Fibroblast of gingiva (primary cell): Measurements from ENCODE around the gene DNAJB6.
A peak's percentile ranks its signal among the peaks of the same experiment; 100 is the strongest.
"Not testable (repeated sequence)": the region's sequence is repeated elsewhere in the genome, so short reads cannot be mapped to it uniquely, and the experiment has no call there.

Experiments used
- DNase-seq: peaks from one replicate; pipeline ENCODE4 v3.0.0-alpha.2; 2011; ENCODE audit warnings: low read depth

DNAJB6 gene

GRCh38 chr7:157323401-157323800 lies 13.4 kb upstream of the DNAJB6 start:
- no peak for DNase-seq

DNA sequence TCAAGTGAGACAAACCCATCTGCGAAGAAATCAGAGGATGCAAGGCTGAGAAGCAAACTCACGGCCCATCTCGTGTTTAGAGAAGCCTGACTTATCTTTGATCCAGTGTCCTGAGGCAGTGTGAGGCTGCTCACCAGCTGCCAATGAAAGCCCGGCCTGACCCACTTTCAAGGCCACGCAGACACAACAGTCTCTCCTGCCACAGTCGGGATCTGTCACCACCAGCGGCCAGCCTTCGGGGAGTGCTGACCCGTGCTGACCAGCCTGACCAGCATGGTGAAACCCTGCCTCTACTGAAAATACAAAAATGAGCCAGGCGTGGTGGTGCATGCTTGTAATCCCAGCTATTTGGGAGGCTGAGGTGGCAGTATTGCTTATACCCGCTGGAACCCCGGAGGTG lies 7.4 kb upstream of the DNAJB6 start:
- DNase-seq = no peak

GRCh38 chr7:157330567-157330966 lies 6.2 kb upstream of the DNAJB6 start:
- DNase-seq = not testable (repeated sequence)

DNA sequence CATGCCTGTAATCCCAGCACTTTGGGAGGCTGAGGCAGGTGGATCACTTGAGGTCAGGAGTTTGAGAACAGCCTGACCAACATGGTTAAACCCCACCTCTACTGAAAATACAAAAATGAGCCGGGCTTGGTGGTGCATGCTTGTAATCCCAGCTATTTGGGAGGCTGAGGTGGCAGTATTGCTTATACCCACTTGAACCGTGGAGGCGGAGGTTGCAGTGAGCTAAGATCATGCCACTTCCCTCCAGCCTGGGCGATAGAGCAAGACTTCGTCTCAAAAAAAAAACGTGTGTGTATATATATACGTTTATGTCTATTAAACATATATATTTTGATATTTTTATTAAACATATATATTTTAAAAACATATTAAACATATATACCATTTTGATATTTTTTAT lies 5.8 kb upstream of the DNAJB6 start:
- DNase-seq = not testable (repeated sequence)

DNA sequence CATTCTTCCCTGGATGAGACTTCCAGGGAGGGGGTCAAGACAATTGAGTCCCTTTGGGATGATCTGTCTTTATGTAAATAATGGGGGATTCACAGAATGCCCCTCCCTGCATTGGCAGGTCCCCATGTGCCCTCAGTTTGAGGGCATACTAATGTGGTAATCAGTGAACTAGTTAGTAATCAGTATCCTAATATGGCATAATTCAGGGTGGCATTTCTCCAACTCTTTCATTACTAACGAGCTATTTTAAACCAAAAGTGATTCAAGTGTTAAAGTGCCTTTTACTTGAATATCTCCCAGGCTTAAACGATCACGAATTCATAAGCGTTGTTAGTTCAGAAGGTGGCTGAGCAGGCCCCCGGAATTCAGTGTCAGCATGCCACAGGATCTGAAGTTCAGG lies 1.6 kb upstream of the DNAJB6 start:
- DNase-seq = no peak

GRCh38 chr7:157335991-157336382 lies 817 bp upstream of the DNAJB6 start:
- DNase-seq = no peak

DNA sequence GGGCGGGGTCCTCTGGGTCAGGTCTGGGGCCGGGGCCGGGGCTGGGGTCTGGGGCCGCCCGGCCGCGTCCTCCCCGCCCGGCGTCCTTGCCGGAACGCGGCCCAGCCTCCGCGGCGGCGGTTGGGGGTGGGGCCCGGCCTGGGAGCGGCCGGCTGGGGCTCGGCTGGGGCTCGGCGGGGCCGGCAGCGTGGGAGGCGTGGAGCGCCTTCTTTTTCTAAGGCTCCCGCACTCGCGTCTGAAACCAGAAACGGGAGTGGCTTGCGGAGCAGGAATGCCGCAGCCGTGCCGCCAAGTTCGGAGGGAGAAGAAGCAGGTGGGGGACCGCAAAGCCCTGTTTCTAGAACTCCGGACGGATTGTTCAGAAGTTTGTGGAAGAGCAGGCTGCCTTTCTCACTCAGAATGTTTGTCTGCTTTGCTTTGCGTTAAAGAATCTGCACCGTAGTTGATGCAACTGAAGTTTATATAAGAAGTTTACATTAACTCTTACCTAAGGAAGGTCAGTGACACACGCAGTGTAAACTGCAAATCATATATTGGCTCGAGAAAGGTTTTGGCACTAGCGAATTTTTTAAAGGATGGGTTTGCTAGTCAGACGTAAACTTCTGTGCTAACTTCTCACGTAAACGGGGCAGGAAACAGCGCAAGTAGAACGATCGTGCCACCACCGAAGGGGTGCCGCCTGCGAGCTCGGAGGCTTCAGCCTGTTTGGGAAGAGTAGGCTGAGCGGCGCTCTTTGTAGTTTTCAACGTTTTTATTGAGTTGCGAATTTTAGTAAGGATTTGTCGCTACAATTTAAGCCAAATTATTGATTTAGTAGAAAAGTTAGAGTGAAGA lies 729 bp downstream of the DNAJB6 start:
- peak; percentile 51 for DNase-seq

DNA sequence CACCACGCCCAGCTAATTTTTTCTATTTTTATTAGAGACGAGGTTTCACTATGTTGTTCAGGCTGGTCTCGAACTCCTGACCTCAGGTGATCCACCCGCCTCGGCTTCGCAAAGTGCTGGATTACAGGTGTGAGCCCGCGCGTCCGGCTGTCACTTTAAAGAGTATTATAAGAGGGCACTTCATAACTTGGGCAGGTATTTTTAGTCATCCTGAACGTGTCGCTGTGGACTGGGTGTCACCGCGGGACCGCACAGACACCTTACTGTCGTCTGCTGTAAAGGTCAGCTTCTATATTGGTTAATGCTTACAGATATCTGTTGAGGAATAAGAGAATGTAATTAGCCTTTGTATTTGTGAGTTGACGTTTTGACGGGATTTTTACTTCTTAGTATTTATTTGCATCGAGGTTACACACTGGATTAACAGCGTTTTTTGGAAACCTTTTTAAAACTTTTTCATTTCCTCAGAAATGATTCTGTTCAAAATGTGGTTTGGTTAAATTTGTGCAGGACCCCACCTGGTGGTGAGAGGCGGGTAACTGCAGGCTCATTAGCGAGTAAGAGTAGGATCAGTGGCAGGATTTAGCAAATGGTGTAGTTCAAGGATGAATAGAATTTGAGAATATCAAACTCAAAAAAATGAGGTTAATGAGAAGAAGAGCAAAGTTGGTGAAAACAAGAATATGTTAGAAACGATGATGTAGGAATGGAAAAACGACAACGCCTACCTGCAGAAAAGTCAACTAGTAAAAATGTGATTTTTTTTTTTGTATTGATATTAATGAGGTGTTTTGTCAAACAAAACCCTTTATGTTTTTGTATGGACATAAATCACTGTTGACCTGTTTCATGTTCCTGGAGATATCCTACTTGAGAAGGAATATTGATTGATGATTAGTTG lies 3.2 kb downstream of the DNAJB6 start:
- DNase-seq = peak; percentile 55

- DNase-seq = peak; percentile 73
Observed at GRCh38 chr7:157347217-157347904, 10.6 kb downstream of the DNAJB6 start.

DNA sequence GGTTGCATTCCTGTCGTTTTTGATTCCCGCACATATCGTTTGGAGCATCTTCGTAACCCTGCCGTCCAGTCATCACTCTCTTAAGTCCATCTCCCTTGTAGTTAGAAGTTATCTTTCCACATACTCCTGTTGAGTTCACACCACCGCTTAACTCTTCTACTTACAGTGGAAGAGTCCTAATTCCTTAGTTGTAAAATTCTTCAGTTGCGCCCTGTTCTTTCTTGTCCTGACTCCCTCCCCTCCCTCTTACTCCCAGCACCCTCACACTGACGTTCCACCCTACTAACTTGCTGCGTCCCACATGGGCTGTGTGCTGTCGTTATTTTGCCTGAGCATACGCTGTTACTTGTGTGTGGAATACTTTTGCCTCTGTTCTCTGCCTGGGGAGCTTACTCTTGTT lies 11.7 kb downstream of the DNAJB6 start:
- no peak for DNase-seq

DNA sequence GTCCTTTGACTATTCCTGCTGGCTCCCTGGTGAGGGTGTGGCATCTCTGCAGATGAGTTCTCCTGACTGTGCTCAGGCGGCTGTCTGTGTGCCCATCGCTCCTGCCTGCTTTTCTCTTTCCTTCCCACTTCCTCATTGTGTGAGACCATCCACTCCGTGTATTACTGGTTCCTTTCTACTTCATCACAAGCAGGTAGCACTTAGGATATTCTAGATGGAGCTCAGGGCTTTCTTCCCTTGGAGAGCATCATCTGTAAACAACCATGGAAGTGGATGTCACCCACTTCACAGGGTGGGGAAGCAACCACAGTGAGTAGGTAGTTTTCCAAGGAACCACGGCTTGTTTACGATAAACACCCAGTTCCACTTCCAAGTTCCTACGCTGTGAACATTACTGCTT lies 15.7 kb downstream of the DNAJB6 start:
- DNase-seq = no peak

- peak; percentile 37 for DNase-seq
Observed at GRCh38 chr7:157355784-157356511, 19.1 kb downstream of the DNAJB6 start.

GRCh38 chr7:157357129-157358040 lies 20.6 kb downstream of the DNAJB6 start:
- DNase-seq = no peak

DNA sequence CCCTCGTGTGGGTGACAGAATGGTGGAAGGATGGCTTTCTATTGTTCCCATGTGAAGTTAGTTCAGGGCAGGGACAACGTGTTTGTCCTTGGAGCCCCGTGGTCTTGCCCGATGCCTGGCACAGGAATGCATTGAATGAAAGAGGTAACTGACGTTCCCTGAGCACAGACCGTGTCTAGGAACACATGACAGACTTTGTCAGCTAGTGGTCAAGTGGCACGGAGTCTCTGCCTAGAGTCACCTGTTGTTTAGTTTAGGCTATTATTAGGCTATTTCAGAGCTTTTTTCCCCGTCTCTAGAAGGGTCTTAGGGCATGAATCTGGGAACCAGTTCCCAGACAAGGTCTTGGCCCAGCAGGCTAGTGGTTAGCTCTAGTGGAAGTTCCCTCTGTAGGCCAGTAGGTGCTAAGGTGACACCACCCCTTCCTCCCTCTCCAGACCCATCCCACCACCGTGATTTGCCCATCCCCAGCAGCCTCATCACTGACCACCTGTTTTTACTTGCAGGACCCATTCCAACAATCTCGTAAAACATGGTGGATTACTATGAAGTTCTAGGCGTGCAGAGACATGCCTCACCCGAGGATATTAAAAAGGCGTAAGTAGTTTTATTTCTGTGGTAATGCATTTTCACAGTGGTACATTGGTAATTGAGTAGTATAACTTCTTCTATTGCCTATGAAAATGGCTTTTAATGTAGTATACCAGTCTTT lies 21.4 kb downstream of the DNAJB6 start:
- DNase-seq = no peak

DNA sequence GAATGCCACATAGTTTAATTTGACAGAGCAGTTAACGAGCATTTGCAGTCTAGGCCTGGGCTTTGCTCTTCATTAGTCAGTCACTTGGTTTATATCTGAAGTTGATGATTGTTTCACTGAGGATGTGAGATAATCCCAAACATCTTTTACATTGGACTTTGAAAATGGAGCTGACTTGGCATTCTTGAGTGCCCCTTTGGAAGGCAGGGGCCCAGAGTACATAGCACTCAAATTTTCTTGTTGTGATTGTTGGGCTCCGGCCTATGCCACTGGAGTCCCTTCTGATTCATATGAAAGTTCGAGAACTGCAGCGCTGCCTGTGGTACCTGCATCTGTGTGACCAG lies 21.9 kb downstream of the DNAJB6 start:
- no peak for DNase-seq

GRCh38 chr7:157359581-157359980 lies 22.8 kb downstream of the DNAJB6 start:
- DNase-seq = no peak

- no peak for DNase-seq
Observed at GRCh38 chr7:157360483-157361025, 23.8 kb downstream of the DNAJB6 start.

DNA sequence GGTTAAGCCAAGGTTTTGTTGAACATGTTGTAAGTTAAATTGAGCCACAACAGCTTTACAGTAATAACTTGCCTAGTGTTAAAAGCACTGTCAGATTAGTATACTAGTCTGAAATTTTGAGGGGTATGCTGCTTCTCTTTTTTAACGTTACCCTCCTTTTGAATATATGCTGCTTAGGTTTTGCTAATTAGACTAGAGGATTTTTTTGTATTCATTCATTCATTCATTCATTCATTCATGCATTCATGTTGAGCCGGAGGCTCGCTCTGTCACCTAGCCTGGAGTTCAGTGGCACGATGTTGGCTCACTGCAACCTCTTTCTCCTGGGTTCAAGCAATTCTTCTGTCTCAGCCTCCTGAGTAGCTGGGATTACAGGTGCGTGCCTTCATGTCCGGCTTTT lies 24.7 kb downstream of the DNAJB6 start:
- no peak for DNase-seq

GRCh38 chr7:157362729-157363128 lies 25.9 kb downstream of the DNAJB6 start:
- no peak for DNase-seq

- no peak for DNase-seq
Observed at GRCh38 chr7:157366722-157367121, 29.9 kb downstream of the DNAJB6 start.
